ENCODE measurements around the gene KIF3B.
"Not testable (repeated sequence)": the region's sequence is repeated elsewhere in the genome, so short reads cannot be mapped to it uniquely, and the experiment has no call there.

KIF3B gene

DNA sequence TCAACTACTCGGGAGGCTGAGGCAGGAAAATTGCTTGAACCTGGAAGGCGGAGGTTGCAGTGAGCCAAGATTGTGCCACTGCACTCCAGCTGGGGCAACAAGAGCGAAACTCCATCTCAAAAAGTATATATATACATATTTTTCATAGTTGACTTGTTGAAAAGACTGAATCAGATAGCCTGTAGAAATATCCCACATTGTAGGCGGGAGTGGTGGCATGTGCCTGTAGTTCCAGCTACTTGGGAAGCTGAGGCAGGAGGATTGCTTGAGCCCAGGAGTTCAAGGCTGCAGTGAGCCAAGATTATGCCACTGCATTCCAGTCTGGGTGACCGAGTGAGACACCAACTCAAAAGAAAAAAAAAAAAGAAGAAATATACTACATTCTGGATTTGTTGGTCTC is 46.3 kb downstream of the KIF3B start:
- peaks cover 15% of the 10 kb centered on the region for H3K36me3 Mint-ChIP-seq
- H3K9me3 Mint-ChIP-seq (ENCODE audit: low read depth); H3K27ac Mint-ChIP-seq; H3K27me3 Mint-ChIP-seq; H3K4me3 Mint-ChIP-seq; H3K4me1 Mint-ChIP-seq (ENCODE audit: low read depth): not testable (repeated sequence)

DNA sequence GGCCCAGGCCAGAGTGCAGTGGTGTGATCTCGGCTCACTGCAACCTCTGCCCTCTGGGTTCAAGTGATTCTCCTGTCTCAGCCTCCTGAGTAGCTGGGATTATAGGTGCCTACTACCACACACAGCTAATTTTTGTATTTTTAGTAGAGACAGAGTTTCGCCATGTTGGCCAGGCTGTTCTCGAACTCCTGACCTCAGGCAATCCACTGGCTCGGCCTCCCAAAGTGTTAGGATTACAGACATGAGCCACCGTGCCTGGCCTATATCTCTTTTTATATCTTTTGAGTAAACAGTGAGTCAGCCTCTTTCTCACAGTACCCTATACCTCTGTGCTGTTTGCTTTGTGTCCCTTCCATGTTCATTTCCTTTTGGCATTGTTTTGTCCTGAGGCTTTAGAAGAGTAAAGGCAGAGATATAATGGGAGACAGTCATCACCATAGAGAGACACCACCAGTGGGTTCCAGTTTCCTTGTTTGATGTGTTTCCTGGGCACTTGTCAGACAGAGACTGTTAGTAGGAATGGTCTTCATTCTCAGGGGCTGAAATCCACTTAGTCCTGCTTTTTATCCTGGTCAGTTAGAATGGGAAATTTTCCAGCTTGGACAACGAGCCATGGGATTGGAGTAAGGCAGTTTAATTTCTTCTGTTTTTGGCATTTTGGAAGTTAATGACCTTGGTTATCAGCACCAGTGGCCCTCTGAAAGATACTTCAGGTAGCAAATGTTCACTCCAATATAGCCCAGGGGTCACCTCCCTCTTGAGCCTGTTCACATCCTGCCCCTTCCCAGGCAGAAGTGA is 48.5 kb downstream of the KIF3B start:
- Mint-ChIP-seq H3K9me3 (ENCODE audit: low read depth) (no peaks in the 10 kb centered on the region), H3K27ac (peak overlapping the region; percentile 70), H3K4me3 (no peak overlapping the region), H3K36me3 (peaks cover 12% of the 10 kb centered on the region), H3K4me1 (ENCODE audit: low read depth) (peaks cover 3% of the 10 kb centered on the region), H3K27me3 (no peaks in the 10 kb centered on the region)

GRCh38 chr20:32326504-32326845 is 49.0 kb downstream of the KIF3B start:
- H3K4me3 Mint-ChIP-seq, result no peak overlapping the region
- H3K4me1 Mint-ChIP-seq (ENCODE audit: low read depth), result peaks cover 2% of the 10 kb centered on the region
- H3K9me3 Mint-ChIP-seq (ENCODE audit: low read depth), result no peaks in the 10 kb centered on the region
- H3K27ac Mint-ChIP-seq, result peak overlapping the region; percentile 70
- peaks cover 11% of the 10 kb centered on the region for H3K36me3 Mint-ChIP-seq
- no peaks in the 10 kb centered on the region for H3K27me3 Mint-ChIP-seq

DNA sequence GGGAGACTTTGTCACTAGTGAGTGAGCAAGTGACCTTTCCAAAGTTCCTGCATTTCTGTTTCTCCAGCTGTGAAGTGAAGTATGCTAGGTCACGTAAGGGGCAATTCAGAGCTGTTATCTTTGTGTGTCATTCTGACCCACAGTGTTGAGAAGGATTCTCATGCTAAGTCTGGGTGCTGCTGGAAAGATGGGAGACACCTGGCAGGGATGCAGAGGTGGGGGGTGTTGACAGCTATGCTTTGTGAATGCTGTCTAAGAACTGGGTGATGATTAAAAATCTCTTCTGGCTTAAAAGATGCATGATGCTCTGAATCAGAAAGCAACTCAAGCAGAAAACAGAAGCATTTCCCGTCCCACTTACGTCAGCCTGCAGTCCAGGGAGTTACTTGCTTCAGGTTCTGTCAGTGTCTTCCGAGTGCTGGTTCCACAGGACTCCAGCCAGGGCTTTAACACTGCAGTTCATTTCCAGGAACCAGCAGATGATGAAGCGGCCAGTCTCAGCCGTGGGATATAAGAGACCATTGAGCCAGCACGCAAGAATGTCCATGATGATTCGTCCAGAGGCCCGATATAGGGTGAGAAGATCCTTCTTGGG is 49.7 kb downstream of the KIF3B start:
- H3K27me3 Mint-ChIP-seq, result no peaks in the 10 kb centered on the region
- H3K9me3 Mint-ChIP-seq (ENCODE audit: low read depth), result no peaks in the 10 kb centered on the region
- H3K36me3 Mint-ChIP-seq, result peaks cover 15% of the 10 kb centered on the region
- no peak overlapping the region for H3K4me3 Mint-ChIP-seq
- peaks cover 6% of the 10 kb centered on the region for H3K4me1 Mint-ChIP-seq (ENCODE audit: low read depth)
- H3K27ac Mint-ChIP-seq, result peak overlapping the region; percentile 70

GRCh38 chr20:32329817-32330554 is 52.5 kb downstream of the KIF3B start:
- peaks cover 17% of the 10 kb centered on the region for H3K36me3 Mint-ChIP-seq
- no peaks in the 10 kb centered on the region for H3K9me3 Mint-ChIP-seq (ENCODE audit: low read depth)
- no peak overlapping the region for H3K4me3 Mint-ChIP-seq
- H3K4me1 Mint-ChIP-seq (ENCODE audit: low read depth), result peaks cover 30% of the 10 kb centered on the region
- no peaks in the 10 kb centered on the region for H3K27me3 Mint-ChIP-seq
- peak overlapping the region; percentile 46 for H3K27ac Mint-ChIP-seq

- Mint-ChIP-seq H3K36me3 (peaks cover 17% of the 10 kb centered on the region), H3K9me3 (ENCODE audit: low read depth) (no peaks in the 10 kb centered on the region)
These were observed 53.1 kb downstream of the KIF3B start for GRCh38 chr20:32330555-32330897.

GRCh38 chr20:32332614-32333013 is 55.2 kb downstream of the KIF3B start:
- H3K27ac Mint-ChIP-seq, result peak overlapping the region; percentile 83
- peaks cover 7% of the 10 kb centered on the region for H3K36me3 Mint-ChIP-seq
- peaks cover 31% of the 10 kb centered on the region for H3K4me1 Mint-ChIP-seq (ENCODE audit: low read depth)
- no peaks in the 10 kb centered on the region for H3K27me3 Mint-ChIP-seq
- H3K4me3 Mint-ChIP-seq, result peak overlapping the region; percentile 41
- no peaks in the 10 kb centered on the region for H3K9me3 Mint-ChIP-seq (ENCODE audit: low read depth)

More at GRCh38 chr20:32330555-32330897, 53.1 kb downstream of the KIF3B start:
- Mint-ChIP-seq H3K27me3 (no peaks in the 10 kb centered on the region), H3K4me3 (no peak overlapping the region), H3K4me1 (ENCODE audit: low read depth) (peaks cover 30% of the 10 kb centered on the region), H3K27ac (no peak overlapping the region)

- no peaks in the 10 kb centered on the region for H3K9me3 Mint-ChIP-seq (ENCODE audit: low read depth)
- H3K4me1 Mint-ChIP-seq (ENCODE audit: low read depth), result peaks cover 31% of the 10 kb centered on the region
- H3K27ac Mint-ChIP-seq, result peak overlapping the region; percentile 88
- H3K27me3 Mint-ChIP-seq, result no peaks in the 10 kb centered on the region
- H3K4me3 Mint-ChIP-seq, result peak overlapping the region; percentile 35
- peaks cover 8% of the 10 kb centered on the region for H3K36me3 Mint-ChIP-seq
These were observed 55.9 kb downstream of the KIF3B start for GRCh38 chr20:32333181-32333987.

DNA sequence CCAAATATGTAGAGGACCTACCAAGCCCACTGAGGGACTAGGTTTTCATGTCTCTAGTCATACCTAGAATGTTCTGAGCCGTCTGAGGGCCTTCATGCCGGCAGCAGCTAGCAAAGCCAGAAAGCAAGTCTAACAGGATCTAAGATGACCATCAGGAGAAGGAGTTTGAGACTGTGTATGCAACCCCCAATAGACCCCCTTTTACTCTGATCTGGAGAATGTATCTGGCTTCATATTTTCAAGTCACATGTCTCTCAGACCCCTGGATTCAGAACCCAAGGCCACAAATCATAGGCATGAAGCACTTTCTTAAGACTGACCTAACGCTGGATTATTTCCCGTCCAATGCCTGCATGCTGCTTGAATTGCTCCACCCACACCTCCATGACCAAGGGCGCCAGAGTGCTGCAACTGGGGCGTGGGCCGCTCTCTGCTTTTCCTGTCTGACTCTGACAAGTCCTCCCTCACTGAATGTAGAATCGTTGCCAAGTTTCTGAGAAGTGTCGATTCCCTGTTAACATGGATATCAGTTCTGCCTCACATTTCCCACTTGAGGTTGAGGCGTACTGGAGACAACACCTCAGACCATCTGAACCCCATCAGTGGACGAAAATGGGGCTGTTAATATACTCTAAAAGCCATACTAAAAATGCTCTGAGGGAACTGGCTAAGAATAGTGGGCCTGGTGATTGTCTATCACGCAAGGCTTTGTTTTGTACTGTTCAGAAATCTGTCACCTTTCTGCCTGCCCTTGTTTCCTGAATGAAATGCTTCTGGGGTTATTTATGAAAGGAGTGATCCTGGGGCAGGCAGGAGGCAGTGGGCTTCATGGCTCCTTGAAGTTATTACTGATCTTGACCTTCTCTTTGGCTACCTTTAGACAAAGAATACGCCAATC is 56.8 kb downstream of the KIF3B start:
- H3K27ac Mint-ChIP-seq, result peak overlapping the region; percentile 88
- H3K9me3 Mint-ChIP-seq (ENCODE audit: low read depth), result no peaks in the 10 kb centered on the region
- peaks cover 9% of the 10 kb centered on the region for H3K36me3 Mint-ChIP-seq
- peak overlapping the region; percentile 35 for H3K4me3 Mint-ChIP-seq
- H3K27me3 Mint-ChIP-seq, result no peaks in the 10 kb centered on the region
- H3K4me1 Mint-ChIP-seq (ENCODE audit: low read depth), result peaks cover 31% of the 10 kb centered on the region

GRCh38 chr20:32336918-32337347 is 59.5 kb downstream of the KIF3B start:
- H3K27ac Mint-ChIP-seq, result no peak overlapping the region
- peaks cover 29% of the 10 kb centered on the region for H3K4me1 Mint-ChIP-seq (ENCODE audit: low read depth)
- H3K36me3 Mint-ChIP-seq, result peaks cover 7% of the 10 kb centered on the region
- no peaks in the 10 kb centered on the region for H3K27me3 Mint-ChIP-seq
- no peak overlapping the region for H3K4me3 Mint-ChIP-seq
- H3K9me3 Mint-ChIP-seq (ENCODE audit: low read depth), result no peaks in the 10 kb centered on the region

GRCh38 chr20:32337937-32338661 is 60.6 kb downstream of the KIF3B start:
- Mint-ChIP-seq H3K4me1 (ENCODE audit: low read depth) (peaks cover 19% of the 10 kb centered on the region), H3K9me3 (ENCODE audit: low read depth) (no peaks in the 10 kb centered on the region), H3K27ac (no peak overlapping the region), H3K4me3 (no peak overlapping the region), H3K27me3 (no peaks in the 10 kb centered on the region), H3K36me3 (peaks cover 4% of the 10 kb centered on the region)

DNA sequence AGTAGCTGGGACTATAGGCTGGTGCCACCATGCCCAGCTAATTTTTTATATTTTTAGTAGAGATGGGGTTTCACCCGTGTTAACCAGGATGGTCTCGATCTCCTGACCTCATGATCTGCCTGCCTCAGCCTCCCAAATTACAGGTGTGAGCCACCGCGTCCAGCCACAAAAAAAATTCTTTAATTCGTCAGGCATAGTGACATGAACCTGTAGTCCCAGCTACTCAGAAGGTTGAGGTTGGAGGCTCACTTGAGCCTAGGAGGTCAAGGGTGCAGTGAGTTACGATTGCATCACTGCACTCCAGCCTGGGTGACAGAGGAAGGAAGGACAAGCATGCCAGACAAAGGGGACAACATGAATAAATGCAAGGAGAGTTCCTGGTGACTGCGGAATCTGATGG is 61.2 kb downstream of the KIF3B start:
- Mint-ChIP-seq H3K4me1 (ENCODE audit: low read depth) (peaks cover 13% of the 10 kb centered on the region), H3K36me3 (peaks cover 4% of the 10 kb centered on the region), H3K27ac (no peak overlapping the region), H3K4me3 (no peak overlapping the region), H3K9me3 (ENCODE audit: low read depth) (no peaks in the 10 kb centered on the region), H3K27me3 (no peaks in the 10 kb centered on the region)

DNA sequence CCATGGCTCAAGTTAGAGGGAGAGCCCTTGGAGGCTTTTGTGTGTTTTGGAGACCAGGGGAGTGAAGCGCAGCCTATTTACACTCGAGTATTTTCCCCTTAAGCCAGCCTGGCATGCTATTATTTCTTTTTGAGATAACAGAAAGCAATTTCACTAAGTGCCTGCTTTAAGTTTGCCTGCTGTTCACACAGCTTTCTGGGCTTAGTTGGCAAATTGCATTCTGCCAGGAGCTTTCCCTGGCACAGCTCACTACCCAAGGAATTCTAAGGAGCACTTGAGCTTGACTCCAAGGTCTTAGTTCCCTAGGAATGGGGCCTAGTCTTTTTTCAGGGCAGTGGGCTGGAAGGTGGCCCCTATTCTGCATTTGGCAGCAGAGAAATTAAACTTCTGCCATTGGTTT is 61.7 kb downstream of the KIF3B start:
- H3K9me3 Mint-ChIP-seq (ENCODE audit: low read depth), result no peaks in the 10 kb centered on the region
- H3K4me1 Mint-ChIP-seq (ENCODE audit: low read depth), result peaks cover 9% of the 10 kb centered on the region
- no peak overlapping the region for H3K27ac Mint-ChIP-seq
- no peak overlapping the region for H3K4me3 Mint-ChIP-seq
- no peaks in the 10 kb centered on the region for H3K27me3 Mint-ChIP-seq
- H3K36me3 Mint-ChIP-seq, result peaks cover 4% of the 10 kb centered on the region

Data from activated naive CD8-positive, alpha-beta T cell (primary cell).